Kidney (tissue), 14 donors: ENCODE measurements around the gene GPC4. TPM values are rescaled to one million over a fixed set of nuclear protein-coding genes. Genes with fewer than 3 reads are reported as not detected.

ENCODE experiments used
- DNase-seq, 5 donors: peaks; one replicate each; pipeline ENCODE4 v3.0.0-alpha.2; 2013 to 2020
- FAIRE-seq: peaks from 2 replicates; lab custom pipeline; 2012; peaks lifted over from hg19 to GRCh38; lab: Jason Lieb, UNC
- H3K27ac ChIP-seq, 2 donors: one replicate each; pipeline ENCODE4 v1.7.0; 2013; ENCODE audit warnings: low read depth in 2 of 2, low read length in 2 of 2, inconsistent platforms in 1 of 2
- H3K27me3 ChIP-seq: one replicate; pipeline ENCODE4 v1.7.1; 2013; ENCODE audit warnings: low read length, inconsistent platforms; ENCODE audit not compliant: control insufficient read depth, insufficient read depth
- H3K36me3 ChIP-seq, 3 donors: one replicate each; pipeline versions ENCODE4 v1.7.0 to v1.7.1; 2013; ENCODE audit warnings: low read length in 3 of 3, control low read depth in 1 of 3, inconsistent platforms in 1 of 3; ENCODE audit not compliant: insufficient read depth in 3 of 3, control insufficient read depth in 2 of 3
- H3K4me1 ChIP-seq, 3 donors: one replicate each; pipeline versions ENCODE4 v1.7.0 to v1.7.1; 2013; ENCODE audit warnings: low read length in 3 of 3, inconsistent platforms in 1 of 3, low read depth in 1 of 3; ENCODE audit not compliant: control insufficient read depth in 2 of 3, insufficient read depth in 2 of 3
- H3K4me3 ChIP-seq, 3 donors: one replicate each; pipeline versions ENCODE4 v1.7.0 to v1.8.1; 2013; ENCODE audit warnings: low read length in 3 of 3, control low read depth in 1 of 3, inconsistent platforms in 1 of 3
- H3K9ac ChIP-seq, 3 donors: one replicate each; pipeline versions ENCODE4 v1.7.0 to v1.7.1; 2013; ENCODE audit warnings: low read length in 3 of 3, control low read depth in 1 of 3, inconsistent platforms in 1 of 3
- H3K9me3 ChIP-seq, 3 donors: one replicate each; pipeline versions ENCODE4 v1.7.0 to v1.7.1; 2013; ENCODE audit warnings: low read length in 3 of 3, control low read depth in 1 of 3, inconsistent platforms in 1 of 3; ENCODE audit not compliant: control insufficient read depth in 2 of 3, insufficient read depth in 1 of 3
- CTCF ChIP-seq: IDR thresholded peaks from 3 replicates; pipeline ENCODE4 v1.5.1; 2012; ENCODE audit warnings: mild to moderate bottlenecking, moderate library complexity, borderline replicate concordance; ENCODE audit not compliant: insufficient read depth; ENCODE audit errors: extremely low read depth
- intact Hi-C: fragments of 100-400 bp; cut with DNase I; formaldehyde crosslinking; loops from one replicate; pipeline ENCODE4 v1.11.1; 2022
- polyA plus RNA-seq: library from polyadenylated mRNA; stranded (reverse); fragments of 350-450 nt; fragmentation: Illumina TruSeq; extraction: RNeasy Lipid Tissue Mini Kit (QIAGEN cat#74804); gene quantifications from one replicate; pipeline ENCODE4 v1.2.3, GENCODE V29; 2014; ENCODE audit warnings: low read depth, low replicate concordance; ENCODE audit not compliant: insufficient read depth
- total RNA-seq: library from RNA; stranded (reverse); fragmentation: NEBNext Ultra II Directional; extraction: Animal tissue kit (Norgen Biotek cat#: 25700); gene quantifications from one replicate; pipeline ENCODE4 v1.2.1, GENCODE V29; 2021
- donor health status: control.
- donor health status: control.
- donor health status: control.
- donor health status: control.
- donor health status: control.
- donor health status: DM: yes; HTN: yes; CAD: no.
- donor health status: Normal renal cell carcinoma (clear cell type).

GPC4 gene
- total and polyA plus RNA-seq, 2 donors from 2014 or later: 19.5 to 70.3 TPM

GRCh38 chrX:133454491-133454914 lies 39.2 kb upstream of the GPC4 start:
- TF ChIP-seq CTCF: no peak
- Histone ChIP-seq H3K27me3 (no peaks in the 10 kb centered on the region), H3K27ac (no peak overlapping the region), H3K4me1 (no peaks in the 10 kb centered on the region), H3K9ac (no peak overlapping the region), H3K9me3 (no peaks in the 10 kb centered on the region), H3K4me3 (no peak overlapping the region), H3K36me3 (no peaks in the 10 kb centered on the region)
- intact Hi-C loops: no loop called here
- FAIRE-seq (no peak), DNase-seq (no peak)

GRCh38 chrX:133448512-133449076 lies 33.3 kb upstream of the GPC4 start:
- TF ChIP-seq CTCF: no peak
- H3K9ac ChIP-seq: no peak overlapping the region
- H3K27me3 ChIP-seq: no peaks in the 10 kb centered on the region
- no peaks in the 10 kb centered on the region for H3K4me1 ChIP-seq
- intact Hi-C loops: no loop called here
- H3K4me3 ChIP-seq: no peak overlapping the region
- no peaks in the 10 kb centered on the region for H3K36me3 ChIP-seq
- FAIRE-seq: no peak
- no peak for DNase-seq
- H3K9me3 ChIP-seq: no peaks in the 10 kb centered on the region
- no peak overlapping the region for H3K27ac ChIP-seq

GRCh38 chrX:133444952-133445831 lies 29.9 kb upstream of the GPC4 start:
- FAIRE-seq (no peak), DNase-seq (peak in 3 of 5 donors; percentile 21 to 55 (median 39))
- Histone ChIP-seq H3K36me3 (no peaks in the 10 kb centered on the region), H3K27ac (no peak overlapping the region), H3K4me1 (no peaks in the 10 kb centered on the region), H3K9ac (peak overlapping the region in 2 of 3 donors; percentile 30 to 40), H3K9me3 (no peaks in the 10 kb centered on the region), H3K4me3 (peak overlapping the region; percentile 58 to 60 (median 60)), H3K27me3 (no peaks in the 10 kb centered on the region)
- TF ChIP-seq CTCF: no peak
- intact Hi-C loops: no loop called here
